Skeletal muscle cell (primary cell): ENCODE results near the gene MACC1.
"Not testable (repeated sequence)": the region's sequence is repeated elsewhere in the genome, so short reads cannot be mapped to it uniquely, and the experiment has no call there.

Experiments used
- DNase-seq: peaks from one replicate; pipeline ENCODE4 v3.0.0-alpha.2; 2010; ENCODE audit warnings: low read depth
- H3K4me3 ChIP-seq: 2 replicates; pipeline ENCODE4 v1.5.1; 2011; ENCODE audit warnings: low read depth, mild to moderate bottlenecking, control low read depth, low read length, moderate library complexity

Gene MACC1

GRCh38 chr7:20144801-20145200 lies 72.4 kb downstream of the MACC1 start:
- no peak for DNase-seq
- no peak overlapping the region for H3K4me3 ChIP-seq

GRCh38 chr7:20141666-20142065 lies 75.5 kb downstream of the MACC1 start:
- no peak overlapping the region for H3K4me3 ChIP-seq
- DNase-seq, result no peak

- no peak overlapping the region for H3K4me3 ChIP-seq
- no peak for DNase-seq
Observed at GRCh38 chr7:20141002-20141345, 76.2 kb downstream of the MACC1 start.

GRCh38 chr7:20140291-20141001 lies 76.7 kb downstream of the MACC1 start:
- no peak overlapping the region for H3K4me3 ChIP-seq

GRCh38 chr7:20136647-20137046 lies 80.5 kb downstream of the MACC1 start:
- DNase-seq, result no peak
- no peak overlapping the region for H3K4me3 ChIP-seq

More at GRCh38 chr7:20140291-20141001, 76.7 kb downstream of the MACC1 start:
- no peak for DNase-seq

GRCh38 chr7:20133803-20134202 lies 83.4 kb downstream of the MACC1 start:
- H3K4me3 ChIP-seq, result no peak overlapping the region
- DNase-seq, result no peak

GRCh38 chr7:20132585-20132984 lies 84.6 kb downstream of the MACC1 start:
- no peak for DNase-seq
- no peak overlapping the region for H3K4me3 ChIP-seq

- DNase-seq, result no peak
- no peak overlapping the region for H3K4me3 ChIP-seq
Observed at GRCh38 chr7:20131776-20132175, 85.4 kb downstream of the MACC1 start.

- H3K4me3 ChIP-seq, result no peak overlapping the region
- no peak for DNase-seq
Observed at GRCh38 chr7:20129920-20130319, 87.3 kb downstream of the MACC1 start.

- no peak for DNase-seq
- no peak overlapping the region for H3K4me3 ChIP-seq
Observed at GRCh38 chr7:20128001-20128400, 89.2 kb downstream of the MACC1 start.

- H3K4me3 ChIP-seq, result not testable (repeated sequence)
Observed at GRCh38 chr7:20126060-20126459, 91.1 kb downstream of the MACC1 start.

GRCh38 chr7:20124087-20124486 lies 93.1 kb downstream of the MACC1 start:
- not testable (repeated sequence) for H3K4me3 ChIP-seq, DNase-seq

More at GRCh38 chr7:20126060-20126459, 91.1 kb downstream of the MACC1 start:
- not testable (repeated sequence) for DNase-seq

- DNase-seq, H3K4me3 ChIP-seq: not testable (repeated sequence)
Observed at GRCh38 chr7:20122653-20123316, 94.4 kb downstream of the MACC1 start.

- no peak overlapping the region for H3K4me3 ChIP-seq
- no peak for DNase-seq
Observed at GRCh38 chr7:20122073-20122472, 95.1 kb downstream of the MACC1 start.

- no peak overlapping the region for H3K4me3 ChIP-seq
- no peak for DNase-seq
Observed at GRCh38 chr7:20121404-20121803, 95.8 kb downstream of the MACC1 start.

- not testable (repeated sequence) for DNase-seq, H3K4me3 ChIP-seq
Observed at GRCh38 chr7:20120611-20121168, 96.5 kb downstream of the MACC1 start.

GRCh38 chr7:20116869-20117268 lies 100.3 kb downstream of the MACC1 start:
- H3K4me3 ChIP-seq, result no peak overlapping the region
- no peak for DNase-seq

- no peak overlapping the region for H3K4me3 ChIP-seq
- no peak for DNase-seq
Observed at GRCh38 chr7:20114468-20114867, 102.7 kb downstream of the MACC1 start.

GRCh38 chr7:20113427-20114027 lies 103.7 kb downstream of the MACC1 start:
- H3K4me3 ChIP-seq, result no peak overlapping the region
- DNase-seq, result no peak

- H3K4me3 ChIP-seq, result no peak overlapping the region
- no peak for DNase-seq
Observed at GRCh38 chr7:20112696-20113095, 104.5 kb downstream of the MACC1 start.
